GM18519 (cell line): ENCODE measurements around the gene KRTAP10-1.

ENCODE experiments used
- ATAC-seq: cut with Tn5 transposase; IDR thresholded peaks from one replicate; pipeline ENCODE4 v1.9.1; 2021; ENCODE audit warnings: mild to moderate bottlenecking, moderate library complexity; ENCODE audit not compliant: unreplicated experiment, low FRiP score

KRTAP10-1 gene

GRCh38 chr21:44519346-44520325 lies 20.4 kb downstream of the KRTAP10-1 start:
- no peak for ATAC-seq

- ATAC-seq = no peak
These were observed 21.3 kb downstream of the KRTAP10-1 start for GRCh38 chr21:44518686-44519085.

GRCh38 chr21:44517175-44517899 lies 22.7 kb downstream of the KRTAP10-1 start:
- ATAC-seq = no peak

GRCh38 chr21:44516828-44517174 lies 23.2 kb downstream of the KRTAP10-1 start:
- ATAC-seq = no peak

- ATAC-seq = no peak
These were observed 23.7 kb downstream of the KRTAP10-1 start for GRCh38 chr21:44516342-44516741.

- ATAC-seq = no peak
These were observed 24.4 kb downstream of the KRTAP10-1 start for GRCh38 chr21:44515359-44516165.

GRCh38 chr21:44514746-44515358 lies 25.1 kb downstream of the KRTAP10-1 start:
- no peak for ATAC-seq

GRCh38 chr21:44514218-44514520 lies 25.8 kb downstream of the KRTAP10-1 start:
- no peak for ATAC-seq

GRCh38 chr21:44513389-44514217 lies 26.4 kb downstream of the KRTAP10-1 start:
- ATAC-seq = no peak

GRCh38 chr21:44512496-44513388 lies 27.3 kb downstream of the KRTAP10-1 start:
- ATAC-seq = no peak

- no peak for ATAC-seq
These were observed 28.1 kb downstream of the KRTAP10-1 start for GRCh38 chr21:44511938-44512275.

GRCh38 chr21:44511219-44511937 lies 28.6 kb downstream of the KRTAP10-1 start:
- ATAC-seq = no peak

GRCh38 chr21:44510508-44511218 lies 29.3 kb downstream of the KRTAP10-1 start:
- no peak for ATAC-seq

GRCh38 chr21:44510109-44510507 lies 29.9 kb downstream of the KRTAP10-1 start:
- ATAC-seq = no peak

GRCh38 chr21:44509539-44509938 lies 30.5 kb downstream of the KRTAP10-1 start:
- ATAC-seq = no peak

- no peak for ATAC-seq
These were observed 31.1 kb downstream of the KRTAP10-1 start for GRCh38 chr21:44508711-44509445.

- ATAC-seq = no peak
These were observed 31.6 kb downstream of the KRTAP10-1 start for GRCh38 chr21:44508426-44508710.
